Common myeloid progenitor, CD34-positive (primary cell): ENCODE measurements around the gene MPI.
"Not testable (repeated sequence)": the region's sequence is repeated elsewhere in the genome, so short reads cannot be mapped to it uniquely, and the experiment has no call there.

Experiments used
- CTCF ChIA-PET: fragments of 350-600 bp; sonication (Branson Sonifier 250); formaldehyde crosslinking; loops from one replicate; lab custom pipeline; 2021; ENCODE audit warnings: antibody characterized with exemption; lab: Charles Lee
- POLR2A ChIA-PET: fragments of 350-600 bp; sonication (Branson Sonifier 250); formaldehyde crosslinking; loops from one replicate; lab custom pipeline; 2021; ENCODE audit warnings: antibody characterized with exemption; lab: Charles Lee
- DNase-seq, 3 donors: peaks; one replicate each; pipeline versions ENCODE4 v3.0.0 to v3.0.0-alpha.2; 2013
- H3K27ac ChIP-seq, 2 experiments: 1 replicate in 1 of 2; 2 replicates in 1 of 2; pipeline ENCODE4 v1.7.0; 2013; ENCODE audit warnings: inconsistent platforms in 2 of 2, low read length in 2 of 2, mild to moderate bottlenecking in 2 of 2, low read depth in 1 of 2, moderate library complexity in 1 of 2; ENCODE audit not compliant: severe bottlenecking in 2 of 2, insufficient read depth in 1 of 2, poor library complexity in 1 of 2
- H3K27me3 ChIP-seq, 5 experiments: replicated peaks in 2 of 5; 1 replicate in 3 of 5; 2 replicates in 2 of 5; pipeline versions ENCODE4 v1.6.1 to v1.7.0; 2013; ENCODE audit warnings: low read length in 4 of 5, mild to moderate bottlenecking in 2 of 5, moderate library complexity in 2 of 5, inconsistent platforms in 1 of 5; ENCODE audit not compliant: insufficient read depth in 5 of 5, control insufficient read depth in 4 of 5
- H3K36me3 ChIP-seq, 4 experiments: 1 replicate in 2 of 4; 2 replicates in 2 of 4; pipeline versions ENCODE4 v1.6.1 to v1.7.0; 2013; ENCODE audit warnings: low read length in 3 of 4, control low read depth in 1 of 4, mild to moderate bottlenecking in 1 of 4; ENCODE audit not compliant: control insufficient read depth in 4 of 4, insufficient read depth in 4 of 4
- H3K4me1 ChIP-seq, 4 experiments: 1 replicate in 3 of 4; 2 replicates in 1 of 4; pipeline versions ENCODE4 v1.6.1 to v1.7.1; 2013; ENCODE audit warnings: low read length in 3 of 4, mild to moderate bottlenecking in 3 of 4, control low read depth in 1 of 4, inconsistent platforms in 1 of 4, moderate library complexity in 1 of 4; ENCODE audit not compliant: control insufficient read depth in 4 of 4, insufficient read depth in 4 of 4; ENCODE audit errors: control extremely low read depth in 1 of 4
- H3K4me3 ChIP-seq, 7 experiments: 1 replicate in 4 of 7; 2 replicates in 3 of 7; pipeline versions ENCODE4 v1.5.1 to v1.7.0; 2013; ENCODE audit warnings: mild to moderate bottlenecking in 7 of 7, low read length in 6 of 7, moderate library complexity in 6 of 7, inconsistent platforms in 2 of 7, low read depth in 2 of 7, control low read depth in 1 of 7; ENCODE audit not compliant: insufficient read depth in 4 of 7, control insufficient read depth in 1 of 7; ENCODE audit errors: extremely low read depth in 1 of 7
- H3K9me3 ChIP-seq, 5 experiments: 1 replicate in 4 of 5; 2 replicates in 1 of 5; pipeline versions ENCODE4 v1.6.1 to v1.7.1; 2013; ENCODE audit warnings: low read length in 4 of 5, mild to moderate bottlenecking in 2 of 5, inconsistent platforms in 1 of 5, low read depth in 1 of 5, moderate library complexity in 1 of 5; ENCODE audit not compliant: control insufficient read depth in 4 of 5, insufficient read depth in 2 of 5; ENCODE audit errors: control extremely low read depth in 1 of 5
- WGBS: methylation state at CpG from one replicate; pipeline ENCODE4 v1.1.5; 2013; ENCODE audit not compliant: insufficient coverage; 5-methylcytosine and 5-hydroxymethylcytosine counted together

The MPI gene

DNA sequence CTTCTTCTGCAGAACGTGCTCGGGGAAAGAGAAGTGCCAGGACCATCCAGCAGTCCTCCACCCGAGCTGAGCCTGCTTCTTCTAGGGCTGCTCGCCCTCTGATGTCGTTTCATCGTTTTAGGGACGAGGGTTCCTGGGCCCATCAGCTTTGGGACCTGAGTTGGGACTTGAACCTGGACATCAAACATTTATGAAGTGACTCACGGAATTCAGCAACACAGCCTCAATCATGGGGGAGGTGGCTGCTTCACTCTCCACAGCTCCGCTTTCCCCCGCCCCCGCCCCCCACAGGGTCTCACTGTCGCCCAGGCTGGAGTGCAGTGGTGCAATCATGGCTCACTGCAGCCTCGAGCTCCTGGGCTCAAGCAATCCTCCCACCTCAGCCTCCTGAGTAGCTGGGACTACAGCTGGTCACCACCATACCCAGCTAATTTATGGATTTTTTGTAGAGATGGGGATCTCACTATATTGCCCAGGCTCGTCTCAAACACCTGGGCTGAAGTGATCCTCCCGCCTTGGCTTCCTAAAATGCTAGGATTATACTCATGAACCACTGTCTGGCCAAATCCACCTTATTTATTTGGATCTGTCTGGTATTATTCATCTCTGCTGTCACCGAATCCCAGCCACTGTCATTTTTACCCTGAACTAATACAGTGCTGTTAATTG, 16.0 kb upstream of the MPI start:
- peak in 2 of 3 donors; percentile 41 to 50 for DNase-seq
- peaks cover 18 to 47% (median 44%) of the 10 kb centered on the region in 4 experiments for H3K4me1 ChIP-seq
- POLR2A ChIA-PET, result interaction anchor here (0.9 to 1.8 kb wide), 2 partner anchors 15 to 16 kb away, joined by 3 to 4 read pairs; partner anchors contain the start of gene MPI
- WGBS, result 30% methylated on average over 11 of the region's 16 CpGs
- H3K4me3 ChIP-seq, result peak overlapping the region in 6 of 7 experiments; percentile 83 to 97 (median 88)
- no peaks in the 10 kb centered on the region for H3K36me3 ChIP-seq
- no peaks in the 10 kb centered on the region for H3K27me3 ChIP-seq
- H3K27ac ChIP-seq, result peak overlapping the region in 1 of 2 experiments; percentile 98
- CTCF ChIA-PET, result interaction anchor here (1.0 to 3.3 kb wide), 3 partner anchors 10 to 28 kb away, joined by 4 to 22 read pairs (median 12); no protein-coding TSS in a partner anchor
- no peaks in the 10 kb centered on the region for H3K9me3 ChIP-seq

DNA sequence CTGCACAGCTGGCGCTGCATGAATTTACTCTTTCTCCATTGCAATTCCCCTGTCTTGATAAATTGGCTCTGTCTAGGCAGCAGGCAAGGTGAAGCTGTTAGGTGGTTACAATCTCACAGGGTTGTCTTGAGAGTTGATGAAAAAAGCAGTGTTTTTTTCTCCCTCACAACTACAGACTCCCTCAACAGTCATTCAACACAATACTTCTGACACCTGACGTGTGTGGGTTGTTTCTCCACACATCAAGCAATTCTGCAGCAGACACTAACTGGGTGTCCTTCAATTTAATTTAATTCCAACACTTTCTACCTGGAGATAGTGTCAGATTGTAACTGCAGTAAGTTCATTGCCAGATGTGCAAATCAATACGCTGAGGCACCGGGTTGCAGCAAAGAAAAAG, 11.6 kb upstream of the MPI start:
- CTCF ChIA-PET, result no interaction called here
- no peaks in the 10 kb centered on the region for H3K36me3 ChIP-seq
- peaks cover 0 to 9% (median 5%) of the 10 kb centered on the region in 5 experiments for H3K9me3 ChIP-seq
- H3K27ac ChIP-seq, result no peak overlapping the region
- H3K4me3 ChIP-seq, result no peak overlapping the region
- H3K27me3 ChIP-seq, result no peaks in the 10 kb centered on the region
- POLR2A ChIA-PET, result interaction anchor here (0.6 kb wide), 1 partner anchor 192 kb away, joined by 4 read pairs; no protein-coding TSS in a partner anchor
- WGBS, result 100% methylated on average over 1 of the region's 4 CpGs
- peaks cover 0 to 9% (median 6%) of the 10 kb centered on the region in 4 experiments for H3K4me1 ChIP-seq
- DNase-seq, result no peak

DNA sequence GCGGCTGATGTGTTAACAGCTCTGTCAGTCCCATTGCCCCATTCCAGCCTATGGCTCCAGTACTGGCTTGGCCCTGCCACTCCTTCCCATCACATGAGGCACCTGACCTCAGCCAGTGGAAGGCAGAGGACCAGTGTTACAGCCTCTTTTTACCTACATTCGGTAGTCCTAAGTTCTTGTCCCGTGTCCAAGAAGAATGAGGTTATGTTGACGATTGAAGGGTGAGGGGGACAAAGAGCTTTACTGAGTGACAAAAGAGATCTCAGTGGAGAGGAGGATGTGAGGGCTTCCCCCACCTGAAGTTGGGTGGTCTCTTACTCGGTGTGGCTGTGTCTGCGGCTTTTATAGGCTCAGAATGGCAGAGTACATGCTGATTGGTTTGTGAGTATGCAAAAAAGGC, 7.3 kb upstream of the MPI start:
- 100% methylated on average over 1 of the region's 6 CpGs for WGBS
- no peak overlapping the region for H3K4me3 ChIP-seq
- H3K9me3 ChIP-seq, result peaks cover 0 to 9% (median 5%) of the 10 kb centered on the region in 5 experiments
- H3K27me3 ChIP-seq, result no peaks in the 10 kb centered on the region
- CTCF ChIA-PET, result interaction anchor here (3.2 to 4.3 kb wide), 3 partner anchors 8 to 18 kb away, joined by 10 to 29 read pairs (median 10); partner anchors contain the start of gene MPI
- no peak overlapping the region for H3K27ac ChIP-seq
- POLR2A ChIA-PET, result interaction anchor here (1.4 kb wide), 1 partner anchor 13 kb away, joined by 4 read pairs; no protein-coding TSS in a partner anchor
- no peak for DNase-seq
- H3K4me1 ChIP-seq, result peaks cover 0 to 22% (median 8%) of the 10 kb centered on the region in 4 experiments
- no peaks in the 10 kb centered on the region for H3K36me3 ChIP-seq

DNA sequence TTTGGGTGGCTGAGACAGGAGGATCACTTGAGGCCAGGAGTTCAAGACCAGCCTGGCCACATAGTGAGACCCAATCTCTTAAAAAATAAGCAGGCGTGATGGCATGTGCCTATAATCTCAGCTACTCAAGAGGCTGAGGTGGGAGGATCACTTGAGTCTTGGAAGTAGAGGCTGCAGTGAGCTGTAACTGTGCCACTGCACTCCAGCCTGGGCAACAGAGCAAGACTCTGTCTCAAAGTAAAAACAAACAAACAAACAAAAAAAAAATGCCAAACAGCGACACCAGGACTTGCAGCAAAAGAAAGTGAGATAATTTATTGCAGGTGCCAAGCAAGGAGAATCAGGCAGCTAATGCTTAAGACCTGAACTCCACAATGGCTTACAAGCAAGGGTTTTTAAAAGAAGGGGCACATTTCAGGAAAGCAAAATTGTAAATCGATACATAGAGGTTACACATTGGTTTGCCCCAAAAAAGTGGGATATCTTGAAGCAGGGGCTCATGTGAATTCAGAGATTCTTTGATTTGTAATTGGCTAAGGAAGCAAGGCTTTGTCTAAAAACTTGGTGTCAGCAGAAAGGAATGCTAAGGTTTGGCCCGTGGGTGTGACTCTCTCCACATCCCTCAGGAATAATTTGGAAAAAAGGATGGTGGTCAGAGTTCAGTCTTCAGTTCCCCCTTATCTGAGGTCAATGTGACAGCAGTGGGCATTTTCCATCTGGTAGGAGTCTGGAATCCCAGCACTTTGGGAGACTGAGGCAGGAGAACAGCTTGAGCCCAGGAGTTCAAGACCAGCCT, 5.2 kb upstream of the MPI start:
- POLR2A ChIA-PET, result interaction anchor here (0.7 kb wide), 1 partner anchor 32 kb away, joined by 3 read pairs; no protein-coding TSS in a partner anchor
- H3K4me1 ChIP-seq, result peaks cover 0 to 34% (median 19%) of the 10 kb centered on the region in 4 experiments

DNA sequence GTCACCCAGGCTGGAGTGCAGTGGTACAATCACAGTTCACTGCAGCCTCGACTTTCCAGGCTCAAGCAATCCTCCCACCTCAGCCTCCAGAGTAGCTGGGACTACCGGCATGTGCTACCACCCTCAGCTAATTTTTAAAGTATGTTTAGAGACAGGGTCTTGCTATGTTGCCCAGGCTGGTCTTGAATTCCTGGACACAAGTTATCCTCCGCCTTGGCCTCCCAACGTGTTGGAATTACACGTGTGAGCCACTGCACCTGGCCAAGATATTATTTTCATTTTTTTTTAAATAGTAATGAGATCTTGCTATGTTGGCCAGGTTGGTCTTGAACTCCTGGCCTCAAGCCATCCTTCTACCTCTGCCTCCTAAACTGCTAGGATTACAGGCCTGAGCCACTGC, 4.4 kb upstream of the MPI start:
- Histone ChIP-seq H3K27me3 (no peaks in the 10 kb centered on the region), H3K27ac (no peak overlapping the region), H3K4me3 (no peak overlapping the region), H3K36me3 (no peaks in the 10 kb centered on the region), H3K9me3 (peaks cover 0 to 9% (median 5%) of the 10 kb centered on the region in 5 experiments), H3K4me1 (peaks cover 0 to 41% (median 25%) of the 10 kb centered on the region in 4 experiments)
- DNase-seq, result no peak
- ChIA-PET POLR2A (interaction anchor here (0.7 kb wide), 1 partner anchor 32 kb away, joined by 3 read pairs; no protein-coding TSS in a partner anchor), CTCF (interaction anchor here (1.0 to 4.3 kb wide), 3 partner anchors 15 kb away, joined by 3 to 29 read pairs (median 4); no protein-coding TSS in a partner anchor)
- 94% methylated on average over 2 of the region's 5 CpGs for WGBS

More for the DNA sequence above, 5.2 kb upstream of the MPI start:
- CTCF ChIA-PET, result interaction anchor here (1.0 to 4.3 kb wide), 8 partner anchors 9 to 110 kb away, joined by 3 to 29 read pairs (median 4); partner anchors contain the start of gene SCAMP2
- no peak for DNase-seq
- 93% methylated on average over 3 of the region's 4 CpGs for WGBS
- H3K27me3 ChIP-seq, result no peaks in the 10 kb centered on the region
- peaks cover 0 to 9% (median 5%) of the 10 kb centered on the region in 5 experiments for H3K9me3 ChIP-seq
- no peak overlapping the region for H3K4me3 ChIP-seq
- no peaks in the 10 kb centered on the region for H3K36me3 ChIP-seq
- H3K27ac ChIP-seq, result no peak overlapping the region

DNA sequence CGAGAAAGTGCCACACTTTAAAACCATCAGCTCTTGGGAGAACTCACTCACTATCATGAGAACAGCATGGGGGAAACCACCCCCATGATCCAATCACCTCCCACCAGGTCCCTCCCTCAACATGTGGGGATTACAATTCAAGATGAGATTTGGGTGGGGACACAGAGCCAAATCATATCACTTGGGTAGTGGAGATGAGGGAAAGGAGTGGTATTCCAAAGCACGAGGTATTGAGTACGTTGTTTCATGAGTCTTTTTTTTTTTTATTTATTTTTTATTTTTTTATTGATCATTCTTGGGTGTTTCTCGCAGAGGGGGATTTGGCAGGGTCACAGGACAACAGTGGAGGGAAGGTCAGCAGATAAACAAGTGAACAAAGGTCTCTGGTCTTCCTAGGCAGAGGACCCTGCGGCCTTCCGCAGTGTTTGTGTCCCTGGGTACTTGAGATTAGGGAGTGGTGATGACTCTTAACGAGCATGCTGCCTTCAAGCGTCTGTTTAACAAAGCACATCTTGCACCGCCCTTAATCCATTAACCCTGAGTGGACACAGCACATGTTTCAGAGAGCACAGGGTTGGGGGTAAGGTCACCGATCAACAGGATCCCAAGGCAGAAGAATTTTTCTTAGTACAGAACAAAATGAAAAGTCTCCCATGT, 2.2 kb upstream of the MPI start:
- not testable (repeated sequence) for DNase-seq, H3K4me3 ChIP-seq, H3K9me3 ChIP-seq, H3K27ac ChIP-seq, H3K27me3 ChIP-seq
- Histone ChIP-seq H3K36me3 (peaks cover 0 to 17% (median 8%) of the 10 kb centered on the region in 4 experiments), H3K4me1 (peaks cover 0 to 48% (median 30%) of the 10 kb centered on the region in 4 experiments)
- WGBS, result no CpG with 5 or more reads among the region's 10 CpGs
- POLR2A ChIA-PET, result interaction anchor here (0.5 kb wide), 1 partner anchor 41 kb away, joined by 6 read pairs; no protein-coding TSS in a partner anchor
- CTCF ChIA-PET, result interaction anchor here (1.4 to 1.7 kb wide), 3 partner anchors 9 to 101 kb away, joined by 3 to 5 read pairs (median 4); no protein-coding TSS in a partner anchor
